ENCODE measurements around the gene TM6SF1. TPM values are rescaled to one million over a fixed set of nuclear protein-coding genes. Genes with fewer than 3 reads are reported as not detected.
A peak's percentile ranks its signal among the peaks of the same experiment; 100 is the strongest.

Gene TM6SF1
- total and polyA plus RNA-seq, 9 of the 15 experiments (the other 6 are each of a cell fraction or from before 2014, with no cell fraction given), result 1.0 to 5.6 (median 3.5) TPM

GRCh38 chr15:83092309-83092976 is 15.0 kb upstream of the TM6SF1 start (continued):
- TF ChIP-seq PKNOX1 (IDR thresholded peaks at IDR 0.05), result no peak; the same call in 1 of the 2 replicates
- peak; percentile 37 for TF ChIP-seq TAF9B (IDR thresholded peaks at IDR 0.05; ENCODE audit: partially characterized antibody)
- TF ChIP-seq ZNF217 (CRISPR knock-in tag; IDR thresholded peaks at IDR 0.05), result no peak
- 0 out of 2 replicates have a peak, but pooled peaks have one; percentile 26 for TF ChIP-seq ZNF584 (CRISPR knock-in tag; IDR thresholded peaks at IDR 0.05; ENCODE audit: low read depth)
- TF ChIP-seq SRSF7 (optimal IDR thresholded peaks at IDR 0.05; ENCODE audit: low read depth, low read length), result no peak
- TF ChIP-seq HINFP (tag; conservative IDR thresholded peaks at IDR 0.05; ENCODE audit: low read depth), result 0 out of 2 replicates have a peak, but pooled peaks have one; percentile 18
- TF ChIP-seq CTBP1 (IDR thresholded peaks at IDR 0.05; ENCODE audit: borderline replicate concordance), result peak; percentile 90
- peak in 1 of 3 experiments; percentile 76; a peak in 2 of 6 replicates for TF ChIP-seq ZBTB11 (CRISPR knock-in tag; IDR thresholded peaks at IDR 0.05)
- TF ChIP-seq U2AF2 (optimal IDR thresholded peaks at IDR 0.05; ENCODE audit: low read depth, low read length), result no peak
- TF ChIP-seq POLR2AphosphoS5 (IDR thresholded peaks at IDR 0.05; ENCODE audit: control insufficient read depth, insufficient read depth, low read depth, low read length), result peak; percentile 95
- TF ChIP-seq MAFG (tag; conservative IDR thresholded peaks at IDR 0.05), result no peak
- TF ChIP-seq ZNF146 (CRISPR knock-in tag; IDR thresholded peaks at IDR 0.05; ENCODE audit: unreplicated experiment), result no peak
- peak; percentile 59 for TF ChIP-seq VEZF1 (CRISPR knock-in tag; IDR thresholded peaks at IDR 0.05)
- no peak for TF ChIP-seq HNRNPLL (IDR thresholded peaks at IDR 0.05; ENCODE audit: low read depth, low read length, poor library complexity, severe bottlenecking)
- TF ChIP-seq SMAD3 (CRISPR knock-in tag; conservative IDR thresholded peaks at IDR 0.05), result 0 out of 2 replicates have a peak, but pooled peaks have one; percentile 26
- TF ChIP-seq E2F3 (CRISPR knock-in tag; IDR thresholded peaks at IDR 0.05), result no peak
- TF ChIP-seq SMARCA4 (IDR thresholded peaks at IDR 0.05), result peak; percentile 96

All from K562 (cell line).